Spinal cord (tissue), 10 donors: Measurements from ENCODE around the gene TIMP1. TPM values are rescaled to one million over a fixed set of nuclear protein-coding genes. Genes with fewer than 3 reads are reported as not detected.
A peak's percentile ranks its signal among the peaks of the same experiment; 100 is the strongest.
"Not testable (repeated sequence)": the region's sequence is repeated elsewhere in the genome, so short reads cannot be mapped to it uniquely, and the experiment has no call there.

Experiments used
- DNase-seq, 6 donors: peaks; one replicate each; pipeline versions ENCODE4 v3.0.0 to v3.0.0-alpha.2; 2013 to 2015; ENCODE audit warnings: low spot score in 6 of 6, low read depth in 4 of 6
- H3K27ac ChIP-seq: one replicate; pipeline ENCODE4 v1.5.1; 2013; ENCODE audit warnings: low read depth, low read length, control low read depth
- H3K27me3 ChIP-seq: one replicate; pipeline ENCODE4 v1.6.1; 2013; ENCODE audit warnings: low read length; ENCODE audit not compliant: control insufficient read depth, insufficient read depth
- H3K36me3 ChIP-seq: one replicate; pipeline ENCODE4 v1.6.1; 2013; ENCODE audit warnings: low read length; ENCODE audit not compliant: control insufficient read depth, insufficient read depth
- H3K4me1 ChIP-seq: one replicate; pipeline ENCODE4 v1.6.1; 2013; ENCODE audit warnings: low read length; ENCODE audit not compliant: control insufficient read depth, insufficient read depth
- H3K4me3 ChIP-seq: one replicate; pipeline ENCODE4 v1.5.1; 2013; ENCODE audit warnings: low read depth, low read length, control low read depth
- H3K9me3 ChIP-seq: one replicate; pipeline ENCODE4 v1.6.1; 2013; ENCODE audit warnings: low read length; ENCODE audit not compliant: control insufficient read depth, insufficient read depth
- WGBS: methylation state at CpG from one replicate; pipeline ENCODE4 v1.1.5; 2013; ENCODE audit warnings: missing lambda C conversion rate; ENCODE audit not compliant: insufficient coverage; 5-methylcytosine and 5-hydroxymethylcytosine counted together
- polyA plus RNA-seq, 2 donors: library from polyadenylated mRNA; unstranded; fragments of 120-200 nt; gene quantifications; one replicate each; pipeline ENCODE4 v1.2.1, GENCODE V29; 2013; ENCODE audit not compliant: insufficient read length in 2 of 2
- total RNA-seq, 2 donors: library from RNA; depleted of rRNA in 1 of 2; stranded (reverse); fragments of 120-200 nt in 1 of 2; fragments of >200 nt in 1 of 2; gene quantifications; one replicate each; pipeline versions ENCODE4 v1.2.3 to v1.2.4, GENCODE V29; 2013 to 2014
- donor health status: healthy.

TIMP1 gene
- total and polyA plus RNA-seq, 4 donors, result 38.1 to 198 (median 85.6) TPM

GRCh38 chrX:47596256-47596655 lies 14.0 kb downstream of the TIMP1 start:
- Histone ChIP-seq H3K27ac (no peak overlapping the region), H3K36me3 (no peaks in the 10 kb centered on the region), H3K27me3 (no peaks in the 10 kb centered on the region), H3K4me1 (no peaks in the 10 kb centered on the region), H3K9me3 (peaks cover 4% of the 10 kb centered on the region), H3K4me3 (no peak overlapping the region)
- 63% methylated on average over 1 of the region's 2 CpGs for WGBS
- DNase-seq, result no peak

GRCh38 chrX:47597222-47597621 lies 15.0 kb downstream of the TIMP1 start:
- no CpG with 5 or more reads among the region's 3 CpGs for WGBS
- no peak overlapping the region for H3K4me3 ChIP-seq
- no peak overlapping the region for H3K27ac ChIP-seq
- H3K27me3 ChIP-seq, result no peaks in the 10 kb centered on the region
- no peak for DNase-seq
- no peaks in the 10 kb centered on the region for H3K36me3 ChIP-seq
- no peaks in the 10 kb centered on the region for H3K4me1 ChIP-seq
- peaks cover 5% of the 10 kb centered on the region for H3K9me3 ChIP-seq

- not testable (repeated sequence) for H3K4me1 ChIP-seq, H3K27ac ChIP-seq, DNase-seq, H3K9me3 ChIP-seq, H3K4me3 ChIP-seq, H3K27me3 ChIP-seq
- WGBS, result no CpG with 5 or more reads among the region's 4 CpGs
- H3K36me3 ChIP-seq, result peaks cover 12% of the 10 kb centered on the region
These were observed 20.9 kb downstream of the TIMP1 start for GRCh38 chrX:47603125-47603524.

- 79% methylated on average over 6 of the region's 9 CpGs for WGBS
- Histone ChIP-seq H3K27me3 (no peaks in the 10 kb centered on the region), H3K36me3 (peaks cover 12% of the 10 kb centered on the region), H3K27ac (no peak overlapping the region), H3K4me1 (no peaks in the 10 kb centered on the region), H3K4me3 (no peak overlapping the region), H3K9me3 (peaks cover 3% of the 10 kb centered on the region)
- DNase-seq, result no peak
These were observed 22.8 kb downstream of the TIMP1 start for GRCh38 chrX:47605024-47605423.

- Histone ChIP-seq H3K36me3 (peaks cover 12% of the 10 kb centered on the region), H3K4me3 (no peak overlapping the region), H3K27me3 (no peaks in the 10 kb centered on the region), H3K4me1 (no peaks in the 10 kb centered on the region), H3K27ac (no peak overlapping the region), H3K9me3 (no peaks in the 10 kb centered on the region)
- no peak for DNase-seq
These were observed 24.9 kb downstream of the TIMP1 start for GRCh38 chrX:47607091-47607490.

- Histone ChIP-seq H3K9me3 (no peaks in the 10 kb centered on the region), H3K4me3 (no peak overlapping the region), H3K4me1 (no peaks in the 10 kb centered on the region), H3K36me3 (peaks cover 17% of the 10 kb centered on the region), H3K27me3 (no peaks in the 10 kb centered on the region), H3K27ac (no peak overlapping the region)
- 53% methylated on average over 9 of the region's 9 CpGs for WGBS
- peak in 2 of 6 donors; percentile 10 to 14 for DNase-seq
These were observed 26.0 kb downstream of the TIMP1 start for GRCh38 chrX:47608130-47608810.

GRCh38 chrX:47610511-47610910 lies 28.3 kb downstream of the TIMP1 start:
- Histone ChIP-seq H3K27ac (no peak overlapping the region), H3K27me3 (no peaks in the 10 kb centered on the region), H3K4me3 (no peak overlapping the region), H3K9me3 (no peaks in the 10 kb centered on the region), H3K4me1 (no peaks in the 10 kb centered on the region), H3K36me3 (peaks cover 15% of the 10 kb centered on the region)
- no peak for DNase-seq
- WGBS, result 63% methylated on average over 4 of the region's 4 CpGs

GRCh38 chrX:47611489-47611888 lies 29.3 kb downstream of the TIMP1 start:
- no peaks in the 10 kb centered on the region for H3K4me1 ChIP-seq
- H3K27ac ChIP-seq, result no peak overlapping the region
- no peak for DNase-seq
- H3K36me3 ChIP-seq, result peaks cover 11% of the 10 kb centered on the region
- H3K4me3 ChIP-seq, result no peak overlapping the region
- H3K27me3 ChIP-seq, result no peaks in the 10 kb centered on the region
- 100% methylated on average over 1 of the region's 2 CpGs for WGBS
- no peaks in the 10 kb centered on the region for H3K9me3 ChIP-seq

- 67% methylated on average over 2 of the region's 2 CpGs for WGBS
- Histone ChIP-seq H3K9me3 (no peaks in the 10 kb centered on the region), H3K4me1 (no peaks in the 10 kb centered on the region), H3K27ac (no peak overlapping the region), H3K4me3 (no peak overlapping the region), H3K27me3 (no peaks in the 10 kb centered on the region), H3K36me3 (peaks cover 11% of the 10 kb centered on the region)
- no peak for DNase-seq
These were observed 29.7 kb downstream of the TIMP1 start for GRCh38 chrX:47611926-47612325.

GRCh38 chrX:47612418-47612817 lies 30.2 kb downstream of the TIMP1 start:
- H3K27me3 ChIP-seq, result no peaks in the 10 kb centered on the region
- no peaks in the 10 kb centered on the region for H3K9me3 ChIP-seq
- no peak overlapping the region for H3K4me3 ChIP-seq
- no peaks in the 10 kb centered on the region for H3K4me1 ChIP-seq
- DNase-seq, result no peak
- H3K36me3 ChIP-seq, result peaks cover 11% of the 10 kb centered on the region
- H3K27ac ChIP-seq, result no peak overlapping the region
